GM21526 (cell line): ENCODE results near the gene HSD17B4.
A peak's percentile ranks its signal among the peaks of the same experiment; 100 is the strongest.
"Not testable (repeated sequence)": the region's sequence is repeated elsewhere in the genome, so short reads cannot be mapped to it uniquely, and the experiment has no call there.

Source experiments
- ATAC-seq: cut with Tn5 transposase; IDR thresholded peaks from one replicate; pipeline ENCODE4 v1.9.1; 2021; ENCODE audit warnings: moderate library complexity; ENCODE audit not compliant: unreplicated experiment, low FRiP score

The HSD17B4 gene

DNA sequence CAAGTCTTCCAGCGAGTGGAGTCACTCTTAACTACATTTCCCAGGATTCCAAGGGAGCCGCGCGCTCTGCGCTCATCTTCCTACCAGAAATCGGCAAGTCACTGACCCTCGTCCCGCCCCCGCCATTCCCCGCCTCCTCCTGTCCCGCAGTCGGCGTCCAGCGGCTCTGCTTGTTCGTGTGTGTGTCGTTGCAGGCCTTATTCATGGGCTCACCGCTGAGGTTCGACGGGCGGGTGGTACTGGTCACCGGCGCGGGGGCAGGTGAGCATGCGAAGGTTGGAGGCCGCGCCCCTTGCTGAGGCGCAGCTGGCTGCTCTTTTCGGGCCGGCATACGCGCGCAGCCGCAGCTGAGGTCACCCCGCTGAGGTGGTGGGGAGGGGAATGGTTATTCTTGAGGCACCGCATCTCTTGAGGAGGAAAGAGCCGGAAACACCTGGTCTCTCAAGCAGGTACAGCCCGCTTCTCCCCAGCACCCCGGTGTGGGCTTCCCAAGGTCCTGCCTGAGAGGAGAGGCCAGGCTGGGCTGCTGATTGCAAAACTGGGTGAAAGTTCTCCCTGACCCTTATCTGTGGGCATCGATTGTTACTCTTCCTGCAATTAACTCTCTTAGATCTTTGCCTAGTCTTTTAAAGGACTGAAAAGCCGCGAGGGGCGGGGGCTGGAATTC is at the start of gene HSD17B4:
HSD17B4 (plus strand) TSS at position 125 of the 667 bp plus-strand sequence; CDS start at position 204, 79 bp downstream.
- ATAC-seq, result peak; percentile 98

GRCh38 chr5:119402555-119402954 is 49.7 kb upstream of the HSD17B4 start:
- no peak for ATAC-seq

- ATAC-seq, result no peak
These were observed 48.3 kb upstream of the HSD17B4 start for GRCh38 chr5:119404033-119404432.

DNA sequence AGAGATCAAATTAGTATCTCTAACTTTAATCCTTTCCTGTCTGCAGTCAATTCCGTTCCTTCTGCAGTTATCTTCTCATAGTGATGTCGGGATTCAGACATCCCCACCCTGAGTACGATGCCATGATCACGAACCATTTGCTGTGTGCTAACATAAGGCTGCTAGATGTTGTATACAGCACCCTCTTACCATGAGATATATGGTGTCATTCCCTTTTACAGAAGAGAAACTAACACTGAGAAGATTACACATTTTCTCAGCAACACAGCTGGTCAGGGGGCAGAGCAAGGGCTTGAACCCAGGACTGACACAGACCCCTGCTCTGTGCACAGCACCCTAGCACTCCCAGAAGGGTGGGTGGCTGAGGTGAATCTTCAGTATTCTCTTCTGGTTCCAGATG is 46.9 kb upstream of the HSD17B4 start:
- ATAC-seq, result peak; percentile 44

DNA sequence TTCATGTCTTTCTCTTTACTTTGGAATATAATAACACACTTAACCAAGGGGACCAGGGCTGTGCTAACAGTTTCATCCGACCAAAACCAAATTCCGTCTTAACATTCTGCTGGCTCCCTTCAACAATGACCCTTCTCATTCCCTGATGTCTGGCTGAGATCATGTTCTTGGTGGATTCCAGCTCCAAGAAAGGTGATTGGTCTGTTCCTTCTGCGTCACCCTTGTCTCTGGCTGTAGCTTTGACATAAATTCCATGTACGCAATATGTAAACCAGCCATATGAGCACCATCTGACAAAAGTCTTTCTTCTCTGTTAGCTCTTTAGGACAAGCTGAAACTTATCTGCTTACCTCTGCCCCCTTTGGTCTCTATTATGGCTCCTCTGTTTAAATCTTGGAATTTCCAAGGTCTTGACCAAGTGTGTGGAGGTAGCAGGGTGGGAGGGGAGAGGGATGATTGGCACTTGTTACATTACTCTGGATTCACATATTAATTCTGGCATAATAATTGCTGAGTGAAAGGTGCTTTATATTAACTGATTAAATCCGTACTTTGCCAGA is 45.7 kb upstream of the HSD17B4 start:
- no peak for ATAC-seq

GRCh38 chr5:119409235-119409815 is 43.0 kb upstream of the HSD17B4 start:
- ATAC-seq, result peak; percentile 42

DNA sequence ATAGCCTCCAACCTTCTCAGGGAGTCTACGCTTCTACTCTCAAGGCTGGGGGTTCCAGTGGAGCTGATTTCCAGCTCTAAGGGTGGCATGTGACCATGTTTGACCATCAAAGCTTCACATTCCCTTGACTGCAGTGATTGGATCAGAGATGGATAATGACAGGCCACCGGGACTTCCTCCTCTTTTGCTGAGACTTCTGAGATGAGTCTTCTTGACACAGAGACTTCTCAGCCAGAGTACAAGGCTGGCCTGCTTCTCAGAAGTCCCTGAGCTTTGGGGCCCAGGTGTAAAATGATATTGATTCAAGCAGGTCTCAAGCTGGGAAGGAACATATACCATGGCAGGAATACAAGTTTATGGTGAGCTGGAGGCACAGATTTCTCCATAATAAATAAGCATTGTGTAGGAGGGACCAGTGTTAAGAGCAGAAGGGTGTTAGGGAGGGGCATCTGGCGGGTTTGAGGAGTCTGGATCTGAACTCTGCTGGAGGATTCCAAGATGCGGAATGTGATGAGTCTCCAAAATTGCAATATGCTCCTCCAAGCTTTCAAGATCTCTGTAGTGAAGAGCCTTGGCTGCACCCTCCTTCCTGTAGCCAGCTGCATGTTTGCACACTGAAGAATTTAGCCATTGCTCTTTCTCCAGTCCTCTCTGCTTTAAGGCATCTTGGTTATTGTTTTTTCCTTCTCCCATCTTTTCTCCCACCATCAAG is 41.7 kb upstream of the HSD17B4 start:
- no peak for ATAC-seq

DNA sequence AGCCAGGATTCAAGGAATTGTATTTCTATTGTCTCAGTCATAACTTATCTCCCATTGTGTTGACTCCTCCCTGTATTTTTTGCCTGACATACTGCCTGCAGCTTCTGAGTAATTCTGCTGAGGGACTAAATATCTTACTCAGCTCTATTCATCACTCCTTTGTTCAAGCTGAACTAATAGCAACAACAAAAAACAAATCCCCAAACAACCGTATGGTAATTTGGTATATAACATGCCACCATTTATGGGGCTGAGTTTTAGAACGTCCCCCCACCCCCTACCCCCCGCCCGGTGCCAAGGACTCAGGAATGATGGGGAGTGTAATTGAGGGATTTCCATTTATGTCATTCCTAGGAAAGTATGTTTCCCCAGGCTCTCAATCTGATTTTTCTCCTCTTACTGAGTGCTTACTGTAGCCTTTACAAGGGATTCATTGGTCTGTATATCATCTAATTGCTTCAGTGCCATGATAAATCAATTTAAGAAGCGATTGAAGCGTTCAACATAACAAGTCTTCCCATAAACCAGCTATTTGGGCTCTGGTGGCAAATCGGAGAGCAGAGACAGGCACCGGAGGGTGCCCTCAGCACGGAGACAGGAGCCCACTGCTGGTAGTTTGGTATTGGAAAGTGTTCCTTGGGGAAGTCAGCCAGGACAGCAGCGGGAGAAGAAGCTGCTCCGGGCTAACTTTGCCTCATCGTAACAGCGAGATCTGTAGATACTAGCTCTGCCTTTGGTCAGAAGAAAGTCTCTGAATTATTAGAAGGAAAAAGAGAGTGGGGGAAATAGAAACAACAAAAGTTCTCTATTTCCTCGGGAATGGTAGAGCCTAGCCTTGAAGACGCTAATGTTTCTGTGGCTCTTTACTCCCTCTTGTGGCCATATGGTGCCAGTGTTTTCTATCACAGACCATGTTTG is 40.7 kb upstream of the HSD17B4 start:
- ATAC-seq, result peak; percentile 70

DNA sequence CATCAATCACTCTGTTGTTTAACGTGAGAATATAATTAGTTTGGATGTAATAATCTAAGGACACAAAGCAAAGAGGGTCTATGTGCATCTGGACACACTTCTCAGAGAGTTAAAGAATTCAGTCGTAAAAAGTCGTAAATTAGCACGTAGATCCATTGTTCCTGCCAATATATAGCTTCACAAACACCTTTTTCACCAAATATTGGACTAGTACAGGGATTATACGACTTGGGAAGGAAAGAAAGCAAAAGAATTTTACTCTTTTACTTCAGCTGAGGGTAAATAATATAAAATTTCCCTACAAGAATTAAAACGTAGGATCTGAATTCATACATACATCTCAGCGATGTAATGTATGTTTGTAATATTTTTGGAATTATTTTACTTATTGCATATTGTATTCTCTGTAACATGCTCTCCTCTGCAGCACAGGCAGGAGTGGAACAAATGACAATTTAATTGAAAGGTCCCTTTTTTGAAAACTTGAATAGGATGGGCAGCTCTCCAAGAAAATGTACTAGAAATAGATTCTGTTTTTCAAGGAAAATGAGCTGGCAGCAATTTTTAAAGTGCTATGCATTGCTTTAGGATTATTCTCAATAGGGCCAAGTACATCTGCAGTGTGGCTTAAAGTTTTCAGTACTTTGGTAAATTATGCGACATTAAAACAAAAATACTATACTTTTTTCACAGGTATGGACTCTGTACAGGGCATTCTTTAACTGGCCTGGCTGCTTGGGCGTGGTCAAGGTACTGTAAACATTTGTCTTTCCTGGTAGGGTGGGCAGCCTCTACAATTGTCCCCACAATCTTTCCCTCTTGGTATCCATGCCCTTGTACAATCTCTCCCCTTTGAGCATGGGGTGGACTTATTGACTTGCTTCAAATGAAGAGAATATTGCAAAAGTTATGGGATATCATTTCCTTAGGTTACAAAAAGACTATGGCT is 39.7 kb upstream of the HSD17B4 start:
- ATAC-seq, result no peak

DNA sequence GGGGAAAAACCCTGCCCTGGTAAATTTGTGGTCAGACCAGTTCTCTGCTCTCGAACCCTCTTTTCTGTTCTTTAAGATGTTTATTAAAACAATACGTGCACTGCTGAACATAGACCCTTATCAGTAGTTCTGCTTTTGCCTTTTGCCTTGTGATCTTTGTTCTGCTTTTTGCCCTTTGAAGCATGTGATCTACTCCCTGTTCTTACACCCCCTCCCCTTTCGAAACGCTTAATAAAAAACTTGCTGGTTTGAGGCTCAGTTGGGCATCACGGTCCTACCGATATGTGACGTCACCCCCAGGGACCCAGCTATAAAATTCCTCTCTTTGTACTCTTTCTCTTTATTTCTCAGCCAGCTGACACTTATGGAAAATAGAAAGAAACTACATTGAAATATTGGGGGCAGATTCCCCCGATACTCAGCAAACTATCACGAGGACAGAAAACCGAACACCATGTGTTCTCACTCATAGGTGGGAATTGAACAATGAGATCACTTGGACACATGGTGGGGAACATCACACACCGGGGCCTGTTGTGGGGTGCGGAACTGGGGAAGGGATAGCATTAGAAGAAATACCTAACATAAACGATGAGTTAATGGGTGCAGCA is 38.1 kb upstream of the HSD17B4 start:
- not testable (repeated sequence) for ATAC-seq

- ATAC-seq, result no peak
These were observed 34.2 kb upstream of the HSD17B4 start for GRCh38 chr5:119417891-119418605.

- no peak for ATAC-seq
These were observed 33.6 kb upstream of the HSD17B4 start for GRCh38 chr5:119418606-119419100.

GRCh38 chr5:119420169-119420568 is 32.1 kb upstream of the HSD17B4 start:
- no peak for ATAC-seq

- ATAC-seq, result no peak
These were observed 26.2 kb upstream of the HSD17B4 start for GRCh38 chr5:119426057-119426456.

DNA sequence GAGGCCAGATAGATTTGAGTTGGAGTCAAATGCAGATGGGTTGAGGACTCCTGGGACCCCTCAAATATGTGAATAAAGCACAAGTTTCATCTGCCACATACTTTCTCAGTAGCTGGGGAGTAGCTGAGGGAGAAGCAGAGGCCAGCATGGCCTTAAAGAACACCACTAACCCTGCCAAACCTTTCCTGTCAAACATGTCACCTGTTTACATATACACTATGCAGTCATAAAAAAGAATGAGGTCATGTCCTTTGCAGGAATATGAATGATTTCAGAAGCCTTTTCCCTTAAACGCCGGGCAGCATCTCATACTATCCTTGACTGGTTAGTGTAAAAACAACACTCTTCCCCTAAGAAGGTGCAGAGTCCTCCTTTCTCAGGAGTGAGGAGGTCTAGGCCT is 25.2 kb upstream of the HSD17B4 start:
- ATAC-seq, result no peak

DNA sequence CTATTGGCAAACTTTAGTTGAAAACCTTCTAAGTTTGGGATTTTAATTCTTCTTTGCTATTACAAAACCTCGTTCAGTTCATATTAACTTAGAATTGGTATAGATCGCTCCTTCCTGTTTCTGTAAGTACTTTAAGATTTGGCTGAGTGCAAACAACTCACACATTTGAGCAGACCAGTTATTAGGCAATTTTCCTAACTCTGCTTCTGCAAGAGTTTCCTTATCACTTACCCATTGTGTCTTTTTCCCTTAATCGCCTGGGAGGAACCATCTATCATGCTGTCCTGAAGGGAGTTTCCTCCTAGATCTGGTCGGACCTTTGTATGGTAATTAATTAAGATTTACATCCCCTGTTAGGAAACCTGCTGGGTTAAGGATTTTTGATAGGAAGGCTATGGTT is 24.7 kb upstream of the HSD17B4 start:
- ATAC-seq, result not testable (repeated sequence)

DNA sequence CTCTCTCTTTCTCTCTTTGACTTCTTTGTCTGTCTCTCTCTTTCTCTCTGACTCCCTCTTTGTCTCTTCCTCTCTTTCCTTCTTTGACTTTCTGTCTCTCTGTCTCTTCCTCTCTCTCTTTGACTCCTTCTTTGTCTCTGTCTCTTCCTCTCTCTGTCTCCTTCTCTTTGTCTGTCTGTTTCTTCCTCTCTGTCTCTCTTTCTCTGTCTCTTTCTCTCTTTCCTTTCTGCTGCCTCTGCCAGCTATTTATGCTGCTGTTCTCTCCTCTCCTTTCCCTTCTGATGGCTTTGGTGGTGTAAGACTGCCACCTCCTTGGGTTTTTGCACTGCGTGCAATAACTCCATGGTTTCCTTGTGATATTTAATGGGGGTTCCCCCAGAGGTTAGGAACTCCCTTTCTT is 24.1 kb upstream of the HSD17B4 start:
- ATAC-seq, result not testable (repeated sequence)

DNA sequence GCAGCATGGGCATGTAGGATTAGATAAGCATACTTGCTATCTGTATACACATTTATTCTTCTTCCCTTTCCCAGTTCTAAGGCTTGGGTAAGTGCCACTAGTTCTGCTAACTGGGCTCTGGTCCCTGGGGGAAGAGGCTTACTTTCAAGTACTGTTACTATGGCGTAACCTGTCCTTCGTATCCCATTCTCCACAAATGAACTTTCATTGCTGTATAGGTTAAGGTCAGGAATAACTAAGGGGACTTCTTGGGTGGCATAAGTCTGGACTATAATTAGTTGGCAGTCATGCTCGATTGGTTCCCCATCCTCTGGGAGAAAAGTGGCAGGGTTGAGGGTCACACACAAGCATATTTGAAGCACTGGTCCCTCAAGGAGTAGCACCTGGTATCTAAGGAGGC is 23.7 kb upstream of the HSD17B4 start:
- ATAC-seq, result not testable (repeated sequence)
